ENCODE data around the gene KRT78.

DNA sequence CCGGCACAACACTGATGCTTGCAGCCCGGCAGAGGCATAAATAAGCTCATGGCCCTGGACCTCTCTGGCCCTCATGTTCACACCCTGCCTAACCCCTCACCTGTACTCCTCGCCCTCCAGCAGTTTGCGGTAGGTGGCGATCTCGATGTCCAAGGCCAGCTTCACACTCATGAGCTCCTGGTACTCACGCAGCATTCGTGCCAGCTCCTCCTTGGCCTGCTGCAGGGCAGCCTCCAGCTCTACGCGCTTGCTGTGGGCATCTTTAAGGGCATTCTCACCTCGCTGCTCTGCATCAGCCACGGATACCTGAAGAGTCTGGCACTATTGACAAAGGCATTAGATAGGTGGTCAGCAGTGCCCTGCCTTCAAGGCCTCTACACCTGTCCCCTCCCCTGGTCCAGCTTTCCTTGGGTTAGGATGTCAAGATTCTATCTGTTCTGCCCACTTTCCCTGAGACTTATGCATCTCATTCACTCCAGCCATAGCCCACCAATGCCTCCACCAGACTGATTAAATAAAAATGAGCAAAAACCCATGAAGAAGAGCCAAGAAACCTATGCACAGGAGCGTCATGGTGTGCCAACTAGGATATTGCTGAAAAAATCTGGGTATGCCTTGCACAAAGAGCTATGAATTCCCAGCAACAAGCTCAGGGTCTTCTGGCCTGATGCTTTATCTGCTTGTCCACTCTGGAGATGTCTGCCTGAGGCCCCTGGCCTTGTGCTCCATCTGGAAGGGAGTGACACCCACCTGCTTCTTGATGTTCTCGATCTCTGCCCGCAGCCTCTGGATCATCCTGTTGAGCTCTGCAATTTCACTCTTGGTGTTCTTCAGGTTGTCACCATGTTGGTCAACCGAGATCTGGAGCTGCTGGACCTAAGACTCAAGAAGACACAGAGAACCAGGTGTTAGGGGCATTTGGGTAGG is 41.0 kb downstream of the KRT78 start:
- TF ChIP-seq CTCF (conservative IDR thresholded peaks at IDR 0.05; ENCODE audit: low read depth, low read length) (no peak), EZH2 (IDR thresholded peaks at IDR 0.05; ENCODE audit: low read length, unreplicated experiment) (no peak), EZH2phosphoT487 (IDR thresholded peaks at IDR 0.05; ENCODE audit: borderline replicate concordance, low read length) (no peak)
